Stimulated activated CD4-positive, alpha-beta T cell treated with anti-CD3 and anti-CD28 coated beads, TNF-alpha, amount 100 ng/mL, for 48 hours (primary cell): ENCODE data around the gene TMED10.

Source experiments
- DNase-seq, 3 donors: peaks; one replicate each; pipeline ENCODE4 v3.0.0-alpha.2; 2020; ENCODE audit warnings: low read depth in 3 of 3

Gene TMED10

GRCh38 chr14:75084513-75084912 is 91.9 kb downstream of the TMED10 start:
- no peak for DNase-seq

GRCh38 chr14:75083271-75083670 is 93.1 kb downstream of the TMED10 start:
- no peak for DNase-seq

GRCh38 chr14:75081660-75082229 is 94.7 kb downstream of the TMED10 start:
- DNase-seq = no peak
